COR-L47 (cell line): Measurements from ENCODE around the gene ORC5.
"Not testable (repeated sequence)": the region's sequence is repeated elsewhere in the genome, so short reads cannot be mapped to it uniquely, and the experiment has no call there.

Experiments used
- DNase-seq: peaks from one replicate; lab custom pipeline; 2025; lab: John Stamatoyannopoulos, UW

ORC5 gene

GRCh38 chr7:104207731-104208420 is at the start of gene ORC5:
ORC5 (minus strand) TSS chr7:104208013; CDS start chr7:104207904, 109 bp downstream.
- peak; percentile 69 for DNase-seq

DNA sequence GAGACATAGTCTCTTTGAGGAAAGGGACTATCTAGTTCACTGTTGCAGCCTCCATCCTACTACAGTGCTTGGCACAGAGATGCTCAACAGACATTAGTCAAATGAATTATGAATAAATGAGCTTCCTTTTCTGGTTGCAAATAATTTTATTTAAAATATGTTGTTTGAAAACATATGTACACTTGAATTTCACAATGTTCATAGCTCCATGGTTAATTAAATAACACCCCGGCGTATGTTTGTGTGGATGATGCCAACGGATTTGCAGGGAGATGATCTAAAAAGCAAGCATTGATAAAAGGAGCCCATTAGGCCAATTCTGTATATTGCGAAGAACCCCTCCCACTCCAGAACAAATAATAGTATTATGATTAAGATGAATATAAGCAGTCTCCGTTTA is 47.8 kb upstream of the ORC5 start:
- DNase-seq: no peak

DNA sequence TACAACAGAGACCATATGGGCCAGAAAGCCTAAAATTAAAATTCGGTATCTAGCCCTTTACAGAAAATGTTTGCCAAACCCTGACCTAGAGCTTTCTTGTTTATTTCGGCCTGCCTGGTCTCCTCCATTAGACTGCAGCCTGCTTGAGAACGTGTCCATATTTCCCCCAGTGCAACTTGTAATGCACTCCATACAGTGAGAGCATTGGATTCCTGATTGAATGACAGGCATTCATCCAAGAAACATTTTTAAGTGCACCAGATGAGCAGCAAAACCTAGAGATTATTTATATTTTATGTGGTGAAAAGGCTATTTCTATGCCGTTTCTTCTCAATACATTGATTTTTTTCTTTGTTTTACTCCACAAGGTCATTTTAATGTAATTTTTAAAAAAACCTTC is 47.4 kb upstream of the ORC5 start:
- no peak for DNase-seq

- no peak for DNase-seq
Measured at GRCh38 chr7:104254696-104255095, 46.9 kb upstream of the ORC5 start.

- peak; percentile 3 for DNase-seq
Measured at GRCh38 chr7:104252409-104253134, 44.8 kb upstream of the ORC5 start.

DNA sequence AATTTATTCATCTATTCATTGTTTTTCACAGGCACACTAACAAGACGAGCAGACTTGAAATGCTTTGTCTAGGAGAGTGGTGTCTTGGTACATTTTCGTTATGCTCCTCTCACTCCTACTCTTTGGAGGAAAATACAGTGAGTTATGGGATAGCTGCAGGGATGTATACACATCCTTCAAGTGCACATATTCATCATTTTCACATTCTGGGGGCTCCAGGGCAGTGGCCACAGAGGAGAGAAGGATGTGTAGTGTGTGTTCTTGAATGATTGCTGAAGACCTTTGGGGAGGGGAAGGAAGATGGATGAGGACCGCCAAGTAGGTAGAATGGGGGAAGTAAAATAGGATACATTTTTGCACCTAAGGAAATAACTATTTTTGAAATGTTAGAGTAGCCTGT is 34.8 kb upstream of the ORC5 start:
- no peak for DNase-seq

DNA sequence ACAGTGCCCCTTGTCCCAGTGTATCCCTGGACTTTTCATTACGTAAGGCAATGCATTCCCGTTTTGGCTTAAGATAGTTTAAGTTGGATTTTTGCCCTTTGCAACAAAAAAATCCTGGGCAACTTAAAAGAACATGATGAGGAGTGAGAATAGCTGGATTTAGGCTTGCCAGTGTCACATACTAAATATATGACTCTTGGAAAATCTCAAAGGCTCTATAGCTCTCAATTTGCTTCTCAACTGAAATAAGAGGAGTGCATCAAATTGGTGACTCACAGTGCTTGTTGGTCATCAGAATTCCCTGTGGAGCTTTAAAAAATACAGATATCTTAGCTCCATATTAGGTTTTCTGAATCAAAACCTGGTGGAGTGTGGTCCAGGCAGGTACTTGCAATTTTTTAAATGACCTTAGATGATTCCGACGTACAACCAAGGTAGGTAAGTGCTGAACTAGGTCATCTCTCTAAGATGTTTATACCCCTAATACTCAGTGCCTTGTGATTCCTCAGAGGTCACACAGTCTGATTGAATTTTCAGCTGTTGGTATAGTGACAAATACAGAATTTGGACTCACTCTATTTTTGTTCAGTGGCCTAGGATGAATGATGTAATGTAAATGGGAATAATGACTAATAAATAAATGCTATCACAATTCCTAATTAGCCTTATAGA is 33.9 kb upstream of the ORC5 start:
- no peak for DNase-seq

DNA sequence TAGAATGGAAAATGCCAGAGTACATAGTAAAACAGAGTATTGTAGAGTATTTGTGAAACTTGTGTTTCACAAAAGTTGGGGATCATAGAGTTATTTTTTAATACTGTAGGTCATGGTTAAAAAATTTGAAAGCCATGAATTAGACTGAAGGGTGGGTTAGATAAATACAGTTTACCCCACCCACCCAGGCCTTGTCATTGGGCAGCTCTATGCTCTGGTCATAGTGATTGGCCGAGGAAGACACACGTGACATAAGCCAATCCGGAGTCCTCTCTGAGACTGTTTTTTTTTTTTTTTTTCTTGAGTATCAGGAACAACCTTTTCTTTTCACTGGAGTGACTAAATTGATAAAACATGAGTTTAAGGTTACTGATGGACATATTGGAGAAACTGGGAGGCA is 33.3 kb upstream of the ORC5 start:
- DNase-seq: no peak

GRCh38 chr7:104240401-104240800 is 32.6 kb upstream of the ORC5 start:
- DNase-seq: no peak

DNA sequence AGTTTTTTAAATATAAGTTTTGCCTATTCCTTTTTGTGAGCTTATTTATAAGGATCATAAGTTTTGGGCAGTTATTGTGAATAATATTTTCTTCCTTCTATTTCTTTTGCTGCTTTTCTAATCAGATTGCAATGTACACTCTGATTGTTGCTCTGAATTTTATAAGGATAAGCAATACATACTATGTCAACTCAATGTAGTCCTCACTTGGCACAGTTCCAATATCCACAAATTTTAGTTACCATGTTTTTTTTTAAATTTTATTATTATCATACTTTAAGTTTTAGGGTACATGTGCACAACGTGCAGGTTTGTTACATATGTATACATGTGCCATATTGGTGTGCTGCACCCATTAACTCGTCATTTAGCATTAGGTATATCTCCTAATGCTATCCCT is 27.2 kb upstream of the ORC5 start:
- DNase-seq: not testable (repeated sequence)

DNA sequence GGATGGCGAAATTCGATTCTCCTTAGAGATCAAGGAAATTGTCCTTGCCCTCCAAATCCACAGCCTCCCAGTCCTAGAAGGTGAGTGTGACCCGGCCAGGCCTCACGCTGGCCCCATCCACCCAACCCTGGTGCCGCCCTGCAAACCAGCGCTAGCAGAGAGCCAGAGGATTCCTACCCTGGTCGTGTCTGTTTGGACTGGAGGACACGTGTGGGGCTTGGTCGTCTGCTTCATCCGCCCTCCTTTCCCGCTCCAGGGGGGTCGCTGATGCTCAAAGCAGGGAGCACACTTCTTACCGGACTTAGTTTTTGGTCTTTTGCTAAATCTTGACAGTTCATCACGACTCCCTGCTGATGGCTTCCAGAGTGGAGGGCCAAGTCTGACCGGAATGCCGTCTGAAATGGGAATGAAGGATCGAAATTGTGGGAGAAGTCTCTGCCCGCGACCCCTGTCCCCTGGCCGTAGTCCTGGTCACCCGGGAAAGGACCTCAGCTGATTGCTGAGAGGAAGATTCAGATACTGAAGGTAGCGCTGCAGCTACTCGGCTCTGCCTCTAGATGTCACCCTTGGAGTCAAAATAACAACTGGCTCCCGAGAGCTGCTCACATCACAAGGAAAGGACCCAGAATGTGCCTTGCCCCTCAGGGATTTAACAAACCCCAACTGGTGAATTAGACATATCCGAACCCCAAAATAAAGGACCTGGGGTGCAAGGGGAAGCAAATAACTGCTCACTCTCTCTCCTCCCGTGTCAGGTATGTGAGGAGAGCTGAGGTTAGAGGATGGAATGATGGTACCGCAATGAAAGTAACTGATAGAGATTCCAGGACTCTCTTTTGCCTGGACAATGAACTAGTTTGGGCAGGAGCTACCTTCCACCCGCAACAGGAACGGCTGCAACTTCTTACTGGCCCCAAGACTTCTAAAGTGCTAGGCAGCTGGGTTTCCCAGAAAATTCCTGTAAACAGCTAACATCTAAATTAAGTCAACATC is 23.5 kb upstream of the ORC5 start:
- peak; percentile 51 for DNase-seq

GRCh38 chr7:104230606-104231005 is 22.8 kb upstream of the ORC5 start:
- DNase-seq: peak; percentile 66

GRCh38 chr7:104228442-104228841 is 20.6 kb upstream of the ORC5 start:
- no peak for DNase-seq

DNA sequence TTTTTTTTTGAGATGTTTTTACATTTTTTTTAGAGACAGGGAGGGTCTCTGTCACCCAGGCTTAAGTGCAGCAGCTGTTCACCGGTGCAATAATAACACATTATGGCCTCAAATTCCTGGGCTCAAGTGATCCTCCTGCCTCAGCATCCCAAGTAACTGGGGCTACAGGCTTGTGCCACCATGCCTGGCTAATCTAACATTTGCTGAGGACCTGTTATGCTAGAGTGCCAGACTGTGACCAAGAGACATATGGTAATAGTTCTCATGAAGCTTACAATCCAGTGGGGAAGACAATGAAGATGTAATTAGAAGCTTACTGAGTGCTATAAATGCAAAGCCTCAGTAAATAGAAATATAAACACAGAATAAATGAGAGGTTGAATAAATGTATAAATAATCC is 17.6 kb upstream of the ORC5 start:
- no peak for DNase-seq

DNA sequence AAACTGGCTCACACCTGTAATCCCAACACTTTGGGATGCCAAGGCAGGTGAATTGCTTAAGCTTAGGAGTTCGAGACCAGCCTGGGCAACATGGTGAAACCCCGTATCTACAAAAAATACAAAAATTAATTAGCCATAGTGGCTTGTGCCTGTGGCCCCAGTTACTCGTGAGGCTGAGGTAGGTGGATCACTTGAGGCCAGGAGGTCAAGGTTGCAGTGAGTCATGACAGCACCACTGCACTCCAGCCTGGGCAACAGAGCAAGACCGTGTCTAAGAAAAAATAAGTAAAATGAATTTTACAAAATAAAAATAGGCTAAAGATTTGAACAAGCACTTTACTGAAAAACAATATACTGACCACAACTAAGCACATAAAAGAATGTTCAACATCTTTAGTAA is 9.8 kb upstream of the ORC5 start:
- no peak for DNase-seq

- no peak for DNase-seq
Measured at GRCh38 chr7:104209063-104209462, 1.2 kb upstream of the ORC5 start.

- DNase-seq: no peak
Measured at GRCh38 chr7:104208421-104208780, 588 bp upstream of the ORC5 start.

GRCh38 chr7:104207348-104207730 is 474 bp downstream of the ORC5 start:
- DNase-seq: no peak

GRCh38 chr7:104206841-104207240 is 972 bp downstream of the ORC5 start:
- no peak for DNase-seq

DNA sequence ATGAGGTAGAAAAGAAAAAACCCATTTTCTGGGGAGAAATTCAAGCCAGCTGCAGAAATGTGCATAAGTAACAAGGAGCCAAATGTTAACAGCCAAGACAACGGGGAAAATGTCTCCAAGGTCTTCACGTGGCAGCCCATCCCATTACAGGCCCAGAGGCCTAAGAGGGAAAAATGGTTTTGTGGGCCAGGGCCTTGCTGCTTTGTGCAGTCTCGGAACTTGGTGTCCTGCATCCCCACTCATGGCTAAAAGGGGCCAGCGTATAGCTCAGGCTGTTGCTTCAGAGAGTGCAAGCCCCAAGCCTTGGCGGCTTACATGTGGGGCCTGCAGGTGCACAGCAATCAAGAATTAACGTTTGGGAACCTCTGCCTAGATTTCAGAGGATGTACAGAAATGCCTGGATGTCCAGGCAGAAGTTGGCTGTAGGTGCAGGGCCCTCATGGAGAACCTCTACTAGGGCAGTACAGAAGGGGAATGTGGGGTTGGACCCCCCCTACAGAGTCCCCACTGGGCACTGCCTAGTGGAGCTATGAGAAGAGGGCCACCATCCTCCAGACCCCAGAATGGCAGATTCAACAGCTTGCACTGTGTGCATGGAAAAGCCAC is 9.0 kb downstream of the ORC5 start:
- no peak for DNase-seq

DNA sequence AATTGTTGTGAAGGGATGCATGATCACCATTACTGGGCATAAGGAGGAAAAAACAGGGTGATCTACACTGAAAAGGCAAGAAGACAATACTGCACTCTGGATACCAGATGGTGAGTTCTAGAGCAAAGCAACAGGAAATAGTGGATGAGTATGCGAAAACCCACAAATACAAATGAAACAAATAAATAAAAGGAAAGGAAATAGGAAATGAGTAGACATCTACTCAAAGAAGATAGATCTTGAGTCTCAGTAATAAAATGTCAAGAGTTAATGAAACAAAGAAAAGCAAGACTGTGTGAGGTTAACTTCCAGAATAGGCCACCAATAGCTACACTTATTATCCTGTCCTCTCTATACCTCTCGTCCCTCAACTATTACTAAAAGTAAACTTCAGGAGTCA is 11.7 kb downstream of the ORC5 start:
- no peak for DNase-seq

DNA sequence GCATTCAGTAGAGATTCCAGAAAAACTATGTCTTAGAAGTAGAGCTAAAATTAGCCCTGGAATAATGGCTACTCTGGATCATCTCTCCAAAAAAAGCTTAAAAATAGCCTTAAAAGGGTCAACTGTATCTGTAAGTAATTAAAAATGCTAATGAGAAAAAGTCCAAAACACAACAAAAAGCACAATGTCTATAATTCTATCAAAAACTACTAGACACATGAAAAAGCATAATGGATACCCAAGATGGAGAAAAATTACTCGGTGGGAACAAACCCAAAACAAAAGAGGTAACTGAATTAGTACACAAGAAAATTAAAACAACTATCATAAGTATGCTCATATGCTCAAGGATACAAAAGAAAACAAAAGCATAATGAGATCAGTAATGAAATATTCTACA is 15.4 kb downstream of the ORC5 start:
- DNase-seq: no peak
